Osteocyte (in vitro differentiated cells): ENCODE results near the gene TSPAN11. TPM values are rescaled to one million over a fixed set of nuclear protein-coding genes. Genes with fewer than 3 reads are reported as not detected.
A peak's percentile ranks its signal among the peaks of the same experiment; 100 is the strongest.

ENCODE experiments used
- DNase-seq: peaks from one replicate; pipeline ENCODE4 v3.0.0; 2021; ENCODE audit warnings: mixed read lengths; ENCODE audit not compliant: unreplicated experiment; ENCODE audit errors: extremely low spot score
- H3K27ac Mint-ChIP-seq: one replicate; pipeline ENCODE4 v1.8.0; 2021; ENCODE audit warnings: mild to moderate bottlenecking, mixed read lengths; ENCODE audit not compliant: unreplicated experiment
- H3K27me3 Mint-ChIP-seq: one replicate; pipeline ENCODE4 v1.8.0; 2021; ENCODE audit warnings: mixed read lengths; ENCODE audit not compliant: unreplicated experiment
- H3K36me3 Mint-ChIP-seq: one replicate; pipeline ENCODE4 v1.8.0; 2021; ENCODE audit warnings: mixed read lengths; ENCODE audit not compliant: unreplicated experiment
- H3K4me1 Mint-ChIP-seq: one replicate; pipeline ENCODE4 v1.8.0; 2021; ENCODE audit warnings: mixed read lengths; ENCODE audit not compliant: unreplicated experiment
- H3K4me3 Mint-ChIP-seq: one replicate; pipeline ENCODE4 v1.8.0; 2021; ENCODE audit warnings: mild to moderate bottlenecking, moderate library complexity, mixed read lengths; ENCODE audit not compliant: unreplicated experiment
- H3K9me3 Mint-ChIP-seq: one replicate; pipeline ENCODE4 v1.8.0; 2021; ENCODE audit warnings: mixed read lengths; ENCODE audit not compliant: unreplicated experiment
- CTCF ChIP-seq: fragments of 200-600 bp; sonication (generic); IDR thresholded peaks from 2 replicates; pipeline ENCODE4 v1.5.0; 2021; ENCODE audit warnings: antibody characterized with exemption, mild to moderate bottlenecking, moderate library complexity
- total RNA-seq: library from RNA; stranded (reverse); gene quantifications from 2 replicates; pipeline ENCODE4 v1.2.1, GENCODE V29; 2021

TSPAN11 gene
- total RNA-seq, 1 donor from 2014 or later: 9.2 TPM

- Mint-ChIP-seq H3K27me3 (peaks cover 17% of the 10 kb centered on the region), H3K9me3 (no peaks in the 10 kb centered on the region), H3K4me1 (peaks cover 8% of the 10 kb centered on the region), H3K4me3 (no peak overlapping the region), H3K27ac (no peak overlapping the region), H3K36me3 (no peaks in the 10 kb centered on the region)
- DNase-seq: no peak
- TF ChIP-seq CTCF: no peak
Measured at GRCh38 chr12:30982413-30982812, 55.9 kb downstream of the TSPAN11 start.

GRCh38 chr12:30985814-30986452 is 59.4 kb downstream of the TSPAN11 start:
- DNase-seq: peak; percentile 89
- Mint-ChIP-seq H3K4me1 (no peaks in the 10 kb centered on the region), H3K27me3 (peaks cover 8% of the 10 kb centered on the region), H3K27ac (no peak overlapping the region), H3K36me3 (no peaks in the 10 kb centered on the region), H3K9me3 (no peaks in the 10 kb centered on the region), H3K4me3 (no peak overlapping the region)
- peak; percentile 91 for TF ChIP-seq CTCF

- peaks cover 8% of the 10 kb centered on the region for H3K27me3 Mint-ChIP-seq
- no peaks in the 10 kb centered on the region for H3K4me1 Mint-ChIP-seq
- H3K9me3 Mint-ChIP-seq: no peaks in the 10 kb centered on the region
- no peak overlapping the region for H3K27ac Mint-ChIP-seq
- no peak for TF ChIP-seq CTCF
- no peak overlapping the region for H3K4me3 Mint-ChIP-seq
- DNase-seq: no peak
- no peaks in the 10 kb centered on the region for H3K36me3 Mint-ChIP-seq
Measured at GRCh38 chr12:30988086-30988485, 61.5 kb downstream of the TSPAN11 start.

GRCh38 chr12:30988646-30989286 is 62.2 kb downstream of the TSPAN11 start:
- Mint-ChIP-seq H3K4me1 (no peaks in the 10 kb centered on the region), H3K36me3 (no peaks in the 10 kb centered on the region), H3K27ac (no peak overlapping the region), H3K9me3 (no peaks in the 10 kb centered on the region), H3K4me3 (no peak overlapping the region), H3K27me3 (peaks cover 8% of the 10 kb centered on the region)
- no peak for DNase-seq
- no peak for TF ChIP-seq CTCF

GRCh38 chr12:30989754-30990153 is 63.2 kb downstream of the TSPAN11 start:
- DNase-seq: no peak
- Mint-ChIP-seq H3K36me3 (no peaks in the 10 kb centered on the region), H3K4me1 (no peaks in the 10 kb centered on the region)

More at GRCh38 chr12:30989754-30990153, 63.2 kb downstream of the TSPAN11 start:
- H3K9me3 Mint-ChIP-seq: no peaks in the 10 kb centered on the region
- peak; percentile 47 for TF ChIP-seq CTCF
- no peak overlapping the region for H3K4me3 Mint-ChIP-seq
- H3K27ac Mint-ChIP-seq: no peak overlapping the region
- peaks cover 8% of the 10 kb centered on the region for H3K27me3 Mint-ChIP-seq
